GM21717 (cell line): Measurements from ENCODE around the gene MXRA5.
"Not testable (repeated sequence)": the region's sequence is repeated elsewhere in the genome, so short reads cannot be mapped to it uniquely, and the experiment has no call there.

Experiments
- ATAC-seq: cut with Tn5 transposase; IDR thresholded peaks from one replicate; pipeline ENCODE4 v1.9.1; 2021; ENCODE audit warnings: mild to moderate bottlenecking, moderate library complexity; ENCODE audit not compliant: unreplicated experiment

Gene MXRA5, protein sequence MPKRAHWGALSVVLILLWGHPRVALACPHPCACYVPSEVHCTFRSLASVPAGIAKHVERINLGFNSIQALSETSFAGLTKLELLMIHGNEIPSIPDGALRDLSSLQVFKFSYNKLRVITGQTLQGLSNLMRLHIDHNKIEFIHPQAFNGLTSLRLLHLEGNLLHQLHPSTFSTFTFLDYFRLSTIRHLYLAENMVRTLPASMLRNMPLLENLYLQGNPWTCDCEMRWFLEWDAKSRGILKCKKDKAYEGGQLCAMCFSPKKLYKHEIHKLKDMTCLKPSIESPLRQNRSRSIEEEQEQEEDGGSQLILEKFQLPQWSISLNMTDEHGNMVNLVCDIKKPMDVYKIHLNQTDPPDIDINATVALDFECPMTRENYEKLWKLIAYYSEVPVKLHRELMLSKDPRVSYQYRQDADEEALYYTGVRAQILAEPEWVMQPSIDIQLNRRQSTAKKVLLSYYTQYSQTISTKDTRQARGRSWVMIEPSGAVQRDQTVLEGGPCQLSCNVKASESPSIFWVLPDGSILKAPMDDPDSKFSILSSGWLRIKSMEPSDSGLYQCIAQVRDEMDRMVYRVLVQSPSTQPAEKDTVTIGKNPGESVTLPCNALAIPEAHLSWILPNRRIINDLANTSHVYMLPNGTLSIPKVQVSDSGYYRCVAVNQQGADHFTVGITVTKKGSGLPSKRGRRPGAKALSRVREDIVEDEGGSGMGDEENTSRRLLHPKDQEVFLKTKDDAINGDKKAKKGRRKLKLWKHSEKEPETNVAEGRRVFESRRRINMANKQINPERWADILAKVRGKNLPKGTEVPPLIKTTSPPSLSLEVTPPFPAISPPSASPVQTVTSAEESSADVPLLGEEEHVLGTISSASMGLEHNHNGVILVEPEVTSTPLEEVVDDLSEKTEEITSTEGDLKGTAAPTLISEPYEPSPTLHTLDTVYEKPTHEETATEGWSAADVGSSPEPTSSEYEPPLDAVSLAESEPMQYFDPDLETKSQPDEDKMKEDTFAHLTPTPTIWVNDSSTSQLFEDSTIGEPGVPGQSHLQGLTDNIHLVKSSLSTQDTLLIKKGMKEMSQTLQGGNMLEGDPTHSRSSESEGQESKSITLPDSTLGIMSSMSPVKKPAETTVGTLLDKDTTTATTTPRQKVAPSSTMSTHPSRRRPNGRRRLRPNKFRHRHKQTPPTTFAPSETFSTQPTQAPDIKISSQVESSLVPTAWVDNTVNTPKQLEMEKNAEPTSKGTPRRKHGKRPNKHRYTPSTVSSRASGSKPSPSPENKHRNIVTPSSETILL (N-terminal part only)

DNA sequence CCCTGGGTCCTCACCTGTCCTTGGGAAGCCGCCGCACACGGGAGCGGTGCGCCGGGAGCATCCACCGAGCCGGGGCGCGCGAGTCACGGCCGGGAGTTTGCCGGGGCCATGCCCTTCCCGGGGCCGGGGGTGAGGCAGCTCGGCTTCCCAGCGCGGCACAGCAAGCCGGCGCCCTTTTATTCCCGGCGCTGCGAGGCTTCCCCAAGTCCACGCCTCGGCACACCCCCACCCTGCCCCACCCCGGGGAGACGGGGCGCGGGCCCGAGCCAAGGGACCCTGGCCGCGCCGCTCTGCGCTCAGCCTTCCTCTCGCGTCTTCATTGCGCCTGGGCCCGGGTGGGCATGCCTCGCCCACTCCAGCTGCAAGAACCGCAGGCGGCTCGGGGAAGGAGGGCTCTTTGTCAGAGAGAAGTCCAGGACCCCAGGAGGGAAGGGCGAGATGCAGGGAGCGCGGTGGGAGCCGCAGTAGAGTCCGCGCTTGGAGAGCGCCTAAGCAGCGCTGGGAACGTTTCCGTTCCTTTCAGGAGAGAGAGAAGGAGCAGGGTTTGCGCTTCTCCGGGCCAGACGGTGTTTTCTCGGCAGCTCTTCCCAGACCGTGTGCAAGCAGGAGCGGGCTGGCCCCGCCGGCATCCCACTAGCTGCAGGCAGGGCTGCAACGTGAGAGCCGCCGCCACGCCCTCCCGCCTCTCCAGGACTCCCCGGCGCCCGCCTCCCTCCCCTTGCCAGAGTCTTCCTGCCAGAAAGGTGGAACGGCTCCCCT lies at the start of gene MXRA5:
TSS of gene MXRA5 (minus strand) at position 152 of the 759 bp plus-strand sequence. CDS start 2,819 bp downstream, outside the sequence.
- ATAC-seq = no peak

DNA sequence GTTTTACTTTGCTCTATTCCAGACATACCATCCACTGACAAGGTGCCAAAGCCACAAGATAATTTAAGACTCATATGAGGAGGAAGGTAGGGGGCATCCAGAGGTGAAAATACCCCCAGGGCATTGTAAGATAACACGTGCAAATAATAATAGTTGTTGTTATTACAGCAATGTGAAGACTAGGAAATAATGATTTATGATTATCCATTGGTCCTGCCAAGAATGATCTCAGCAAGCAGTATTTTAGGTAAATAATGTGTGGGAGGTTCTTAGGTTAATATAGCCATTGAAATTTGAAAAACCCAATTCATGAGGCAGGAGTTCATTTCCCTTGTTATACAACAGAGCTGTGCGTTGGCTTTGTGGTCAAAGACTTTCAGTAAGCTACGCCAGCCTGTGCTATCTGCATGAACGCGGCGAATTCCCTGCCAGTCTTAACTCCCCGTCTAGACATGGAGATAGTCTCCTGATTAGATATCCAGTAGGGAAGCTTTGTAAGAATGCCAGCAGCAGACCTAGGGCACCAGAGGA lies 47.2 kb upstream of the MXRA5 start:
- ATAC-seq = no peak

DNA sequence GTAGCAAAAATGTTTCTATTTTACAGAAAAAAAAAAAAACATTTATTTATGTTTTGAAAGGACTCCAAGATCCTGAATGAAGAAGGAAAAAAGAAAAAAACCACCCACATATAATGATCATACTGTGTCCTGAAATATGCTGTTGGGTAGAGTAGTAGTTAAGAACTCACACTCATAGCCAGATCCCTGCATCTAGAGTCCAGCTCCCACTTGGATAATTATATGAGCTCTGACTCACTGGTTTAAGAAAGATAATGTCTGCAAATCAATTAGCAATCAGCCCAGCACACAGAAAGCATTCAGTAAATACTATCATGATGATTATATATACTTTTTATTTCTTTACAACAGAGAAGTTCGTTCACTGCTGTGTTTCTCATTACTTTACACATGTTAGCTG lies 46.7 kb upstream of the MXRA5 start:
- ATAC-seq = no peak

DNA sequence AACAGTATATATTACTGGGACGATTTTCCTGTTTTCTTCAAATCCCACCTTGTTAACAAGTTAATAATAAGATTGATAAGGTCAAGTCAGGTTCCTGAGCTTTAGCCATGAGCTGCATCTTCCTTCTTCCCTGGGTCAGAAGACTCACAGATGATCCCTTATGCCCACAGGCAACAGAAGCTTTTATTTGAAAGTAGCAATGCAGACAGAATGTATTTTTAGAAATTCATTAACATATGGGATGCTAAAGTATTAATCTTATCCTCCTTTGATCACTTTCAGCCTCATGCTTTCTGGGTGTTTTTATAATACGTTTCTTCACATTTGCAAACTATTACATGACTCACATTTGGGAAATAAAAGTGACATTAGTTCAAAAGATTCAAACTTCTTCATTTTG lies 42.0 kb upstream of the MXRA5 start:
- no peak for ATAC-seq

DNA sequence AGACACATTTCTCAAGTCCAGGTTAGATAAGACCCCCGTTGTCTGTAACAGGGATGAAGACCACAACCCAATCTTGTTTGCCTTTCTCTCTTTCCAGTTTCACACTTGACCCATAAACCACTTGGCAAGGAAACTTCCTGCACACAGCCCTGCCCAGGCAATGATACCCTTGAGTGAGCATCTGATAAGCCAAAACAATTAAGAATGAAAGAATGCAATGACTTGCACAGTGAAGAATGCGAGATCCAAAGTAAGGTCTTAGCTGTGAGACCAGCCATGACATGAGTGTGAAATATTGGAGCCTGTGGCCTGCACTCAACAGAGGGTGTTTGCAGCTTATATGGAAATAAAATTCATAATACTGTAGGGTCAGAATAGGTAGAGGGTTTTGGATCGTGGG lies 37.9 kb upstream of the MXRA5 start:
- ATAC-seq = no peak

DNA sequence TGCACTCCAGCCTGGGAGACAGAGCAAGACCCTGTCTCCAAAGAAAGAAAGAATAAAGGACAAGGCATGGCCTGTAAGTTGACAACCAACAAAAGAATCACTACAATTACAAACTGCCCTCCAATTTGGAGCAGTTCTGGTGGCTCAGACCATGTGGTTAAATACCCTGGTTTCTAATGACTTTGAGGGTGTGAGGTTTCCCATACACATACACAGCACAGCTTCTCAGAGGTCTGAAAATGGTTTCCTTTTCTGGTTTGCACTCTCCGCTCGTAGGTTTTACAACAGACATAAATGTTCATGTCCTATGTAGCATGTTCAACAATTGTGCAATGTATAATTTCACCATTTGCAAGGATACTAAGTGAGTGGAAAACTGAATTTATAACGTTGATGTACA lies 34.2 kb upstream of the MXRA5 start:
- ATAC-seq = no peak

DNA sequence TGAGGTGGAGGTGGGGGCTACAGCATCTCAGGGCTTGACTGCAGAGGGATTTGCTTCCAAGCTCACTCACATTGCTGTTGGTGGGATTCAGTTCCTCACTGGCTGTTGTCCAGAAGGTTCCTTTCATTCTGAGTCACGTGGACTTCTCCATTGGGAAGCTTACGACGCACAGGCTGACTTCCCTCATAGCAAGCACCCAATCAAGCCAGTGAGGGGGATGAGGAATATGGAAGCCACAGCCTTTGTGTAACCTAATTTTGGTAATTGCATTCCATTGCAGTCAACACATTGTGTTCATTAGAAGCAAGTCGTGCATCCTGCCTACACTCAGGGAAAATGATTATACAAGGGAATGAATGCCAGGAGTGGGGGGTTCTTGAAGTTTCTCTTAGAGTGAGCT lies 32.7 kb upstream of the MXRA5 start:
- no peak for ATAC-seq

DNA sequence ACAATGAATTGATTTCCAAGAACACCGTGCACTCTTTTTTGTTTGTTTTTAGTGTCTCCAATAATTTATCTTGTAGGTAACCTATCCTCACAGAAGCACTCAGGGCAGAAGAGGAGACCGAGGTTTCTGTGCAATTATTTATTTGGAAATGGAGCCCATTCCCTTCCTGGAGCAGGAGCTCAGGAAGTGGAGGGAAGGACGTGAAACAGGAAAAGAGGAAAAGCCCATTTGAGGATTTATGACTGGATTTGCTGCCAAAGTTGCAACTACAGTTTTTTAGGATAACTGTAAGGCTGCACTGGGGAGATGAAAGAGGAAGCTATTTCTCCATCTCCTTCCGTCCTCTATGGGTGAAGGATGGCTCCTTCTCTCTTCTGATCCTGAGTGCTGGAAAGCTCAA lies 31.7 kb upstream of the MXRA5 start:
- ATAC-seq = no peak

DNA sequence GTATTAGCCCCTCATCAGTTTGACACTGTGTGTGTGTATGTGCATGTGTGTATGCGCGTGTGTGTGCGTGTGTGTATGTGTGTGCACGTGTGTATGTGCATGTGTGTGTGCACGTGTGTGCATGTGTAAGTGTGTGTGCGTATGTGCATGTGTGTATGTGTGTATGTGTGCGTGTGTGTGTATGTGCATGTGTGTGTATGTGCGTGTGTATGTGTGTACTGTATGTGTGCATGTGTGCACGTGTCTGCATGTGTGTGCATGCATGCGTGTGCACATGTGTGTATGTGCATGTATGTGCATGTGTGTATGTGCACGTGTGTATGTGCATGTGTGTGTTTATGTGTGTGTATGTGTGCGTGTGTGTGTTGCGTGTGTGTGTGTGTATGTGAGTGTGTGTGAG lies 31.1 kb upstream of the MXRA5 start:
- no peak for ATAC-seq

DNA sequence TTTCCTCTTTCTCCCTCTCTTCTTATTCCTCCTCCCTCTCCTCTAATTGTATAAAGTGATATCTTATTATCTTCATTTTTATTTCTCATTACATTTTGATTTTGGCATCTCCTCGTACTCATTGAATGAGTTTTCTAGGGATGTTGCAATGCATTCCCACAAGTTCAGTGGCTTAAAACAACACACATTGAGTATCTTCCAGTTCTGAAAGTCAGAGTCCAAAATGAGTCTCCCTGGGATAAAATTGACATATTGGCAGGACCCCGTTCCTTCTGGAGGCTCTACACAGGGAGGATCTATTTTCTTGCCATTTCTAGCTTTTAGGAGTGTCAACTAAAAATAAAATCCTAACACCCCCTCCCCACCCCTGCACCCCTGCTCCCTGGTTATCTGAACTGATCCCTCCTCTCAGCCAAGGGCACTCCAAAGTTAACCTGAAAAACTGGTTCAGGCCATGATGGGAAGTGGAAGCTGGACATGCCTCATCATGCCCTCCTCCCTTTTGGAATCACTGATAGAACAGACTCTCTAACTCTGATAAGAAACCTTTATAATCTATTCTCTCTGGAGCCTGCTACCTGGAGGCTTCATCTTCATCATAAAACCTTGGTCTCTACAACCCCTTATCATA lies 29.5 kb upstream of the MXRA5 start:
- ATAC-seq = not testable (repeated sequence)

DNA sequence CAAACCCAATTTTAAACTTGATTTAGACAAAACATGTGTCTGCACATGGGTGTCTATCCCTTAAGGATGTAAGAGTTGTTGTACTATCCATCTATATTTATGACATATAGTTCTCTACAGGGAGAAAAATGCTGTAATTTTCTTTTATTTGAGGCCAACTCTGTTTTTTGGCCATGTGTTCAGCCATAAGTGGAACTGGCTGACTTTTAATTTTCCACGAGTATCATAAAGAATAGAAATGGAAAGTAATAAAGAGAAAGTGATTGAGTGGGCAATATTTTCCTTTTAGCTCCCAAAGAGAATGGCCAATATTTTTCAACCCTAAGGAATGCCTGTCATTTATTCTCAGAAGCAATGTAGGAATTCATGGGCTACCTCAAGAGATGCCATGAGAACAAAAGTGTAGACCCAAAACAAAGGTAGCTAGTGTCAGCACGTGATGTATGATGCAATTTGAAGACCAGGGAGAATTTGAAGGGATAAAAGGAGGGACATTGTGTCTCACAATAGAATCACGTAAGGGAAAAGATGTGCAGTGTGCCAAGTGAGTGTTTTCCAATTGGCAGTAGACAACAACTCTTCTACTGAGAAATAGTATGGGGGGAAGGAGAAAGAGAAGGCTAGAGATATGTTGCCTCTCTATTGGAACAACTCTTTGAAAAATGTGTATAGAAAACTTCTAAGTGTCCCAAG lies 27.8 kb upstream of the MXRA5 start:
- no peak for ATAC-seq

DNA sequence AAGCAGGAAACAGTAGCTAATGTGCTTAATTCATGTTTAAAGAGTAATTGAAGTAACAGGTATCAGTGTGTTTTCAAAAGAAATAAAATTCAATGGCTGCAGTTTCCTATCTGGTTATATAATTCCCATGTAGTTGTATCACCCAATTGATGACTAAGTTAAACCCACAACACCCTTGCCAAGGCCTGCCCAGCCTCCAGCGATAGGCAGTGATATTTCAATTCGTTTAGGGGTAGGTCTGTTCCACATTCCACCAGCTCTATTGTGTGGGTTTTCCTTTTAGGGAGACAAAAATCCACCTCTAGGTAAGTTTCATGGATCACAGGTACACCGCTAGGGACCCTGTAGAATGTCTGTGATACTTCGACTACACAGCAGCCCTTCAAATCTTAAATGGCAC lies 24.7 kb upstream of the MXRA5 start:
- ATAC-seq = no peak

DNA sequence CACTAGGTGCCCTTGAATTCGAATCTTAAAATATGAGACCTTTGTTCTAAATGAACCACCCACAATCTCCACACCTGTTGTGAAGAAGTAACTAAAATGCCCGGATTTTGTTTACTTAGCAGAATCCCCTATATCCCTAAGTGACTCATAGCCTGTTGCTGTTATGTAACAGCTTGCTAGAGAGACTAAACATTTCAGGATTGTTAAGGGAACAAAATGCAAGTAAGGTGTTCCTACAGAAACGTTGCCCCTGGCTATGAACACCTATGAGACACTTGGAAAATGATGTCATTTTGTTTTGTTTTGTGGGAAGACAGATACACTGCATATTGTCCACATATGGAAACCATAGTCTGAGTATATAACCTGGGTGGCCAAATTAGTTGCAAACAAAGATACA lies 24.2 kb upstream of the MXRA5 start:
- no peak for ATAC-seq

DNA sequence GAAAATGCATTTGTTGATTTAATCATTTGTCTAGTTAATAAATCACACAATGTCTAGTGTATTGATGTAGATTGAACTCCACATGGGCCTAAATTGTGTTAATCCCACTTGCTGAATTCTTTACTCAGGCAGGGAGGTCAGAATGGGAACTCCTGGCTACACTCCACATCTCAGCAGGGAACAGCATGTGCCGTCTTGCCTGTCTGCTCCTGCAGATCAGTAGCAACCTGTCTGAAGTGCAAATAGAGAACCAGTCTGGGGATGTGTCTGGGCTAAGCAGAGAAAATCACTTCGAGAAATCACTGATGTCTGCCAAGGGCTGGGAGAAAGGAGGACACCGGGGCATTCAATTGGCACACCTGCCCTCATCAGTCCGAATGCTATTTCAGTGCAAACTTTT lies 16.5 kb upstream of the MXRA5 start:
- ATAC-seq = no peak

DNA sequence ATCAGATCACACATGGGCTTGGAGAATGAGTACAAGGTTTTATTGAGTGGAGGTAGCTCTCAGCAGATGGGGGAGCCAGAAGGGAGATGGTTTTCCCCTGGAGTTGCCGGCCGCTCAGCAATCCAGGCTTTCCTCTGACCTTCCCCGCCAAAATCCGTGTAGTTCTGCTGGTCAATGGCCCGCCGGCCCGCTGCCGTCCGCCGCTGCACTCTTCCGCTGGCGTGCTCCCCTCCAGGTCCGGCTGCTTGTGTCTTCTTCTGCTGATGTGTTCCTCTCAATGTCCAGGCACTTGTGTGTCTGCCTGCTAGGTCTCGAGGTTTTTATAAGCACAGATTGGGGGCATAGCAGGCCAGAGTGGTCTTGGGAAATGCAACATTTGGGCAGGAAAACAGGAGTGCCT lies 14.4 kb upstream of the MXRA5 start:
- no peak for ATAC-seq

DNA sequence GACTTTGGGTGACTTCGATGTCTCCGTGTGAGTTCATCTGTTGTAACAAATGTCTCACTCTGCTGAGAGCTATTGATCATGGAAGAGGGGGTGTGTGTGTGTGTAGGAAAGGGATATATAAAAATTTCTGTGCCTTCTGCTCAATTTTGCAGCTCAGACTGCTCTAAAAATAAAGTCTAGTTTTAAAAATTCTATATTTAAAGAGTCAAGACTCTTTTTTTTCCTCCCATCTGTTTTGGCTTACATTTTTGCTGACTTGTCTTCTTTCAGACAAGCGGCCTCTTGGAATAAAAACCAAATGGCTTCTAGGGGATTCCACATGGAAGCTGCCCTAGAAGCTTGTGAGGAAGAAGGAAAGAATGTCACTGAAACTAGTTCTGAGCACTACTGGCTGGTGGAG lies 6.3 kb upstream of the MXRA5 start:
- ATAC-seq = not testable (repeated sequence)

DNA sequence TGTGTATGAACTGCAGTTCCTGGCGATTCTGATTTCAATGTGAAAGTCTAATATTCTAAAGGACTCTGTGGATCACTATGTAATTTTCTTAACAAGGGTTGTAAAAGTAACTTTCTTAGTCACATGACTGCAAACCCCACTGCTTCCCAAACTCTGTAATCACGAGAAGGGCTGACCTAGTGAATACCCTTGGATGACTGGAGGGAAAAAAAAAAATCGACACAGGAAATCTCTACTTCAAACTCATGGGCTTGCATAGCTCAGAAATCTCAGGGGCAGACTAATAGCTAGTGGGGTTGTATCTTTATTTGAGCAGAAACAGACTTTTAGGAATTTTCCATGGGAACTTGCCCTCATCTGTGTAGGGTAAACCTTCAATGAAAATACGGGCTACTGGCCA lies 4.8 kb upstream of the MXRA5 start:
- no peak for ATAC-seq

DNA sequence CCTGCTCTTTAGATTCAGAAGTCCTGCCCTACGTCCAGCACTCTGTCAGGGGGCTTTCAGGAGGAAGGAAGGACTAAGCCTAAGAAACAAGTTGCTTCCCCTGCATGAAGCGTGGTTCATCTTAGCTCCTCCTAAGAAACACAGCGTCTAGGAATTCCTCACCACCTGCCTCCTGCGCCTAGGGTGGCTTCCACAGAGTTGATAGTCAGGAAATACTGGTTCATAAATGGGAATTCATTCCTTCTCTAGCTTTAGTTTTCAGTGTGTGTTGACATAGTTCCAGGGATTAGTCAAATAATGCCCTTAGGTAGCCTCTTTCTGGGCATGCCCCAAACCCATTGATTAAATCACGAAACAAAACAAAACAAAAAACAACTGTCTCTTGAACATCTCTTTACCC lies 1.7 kb upstream of the MXRA5 start:
- ATAC-seq = no peak
